MG63 (cell line): ENCODE data around the gene TPRG1. TPM values are rescaled to one million over a fixed set of nuclear protein-coding genes. Genes with fewer than 3 reads are reported as not detected.

ENCODE experiments used
- DNase-seq: peaks from one replicate; pipeline ENCODE4 v3.0.0-alpha.2; 2020
- H3K27me3 ChIP-seq: fragments of 250-450 bp; sonication (Bioruptor Pico); 2 replicates; pipeline ENCODE4 v1.5.1; 2020; ENCODE audit warnings: mild to moderate bottlenecking, moderate library complexity
- H3K36me3 ChIP-seq: fragments of 250-450 bp; sonication (Bioruptor Pico); 2 replicates; pipeline ENCODE4 v1.5.1; 2020; ENCODE audit warnings: mild to moderate bottlenecking, moderate library complexity
- H3K4me3 ChIP-seq: fragments of 250-450 bp; sonication (Bioruptor Pico); 2 replicates; pipeline ENCODE4 v1.5.1; 2020; ENCODE audit warnings: mild to moderate bottlenecking, moderate library complexity
- H3K9me3 ChIP-seq: fragments of 250-450 bp; sonication (Bioruptor Pico); 2 replicates; pipeline ENCODE4 v1.5.1; 2020; ENCODE audit warnings: mild to moderate bottlenecking, moderate library complexity
- total RNA-seq: library from RNA; depleted of rRNA; stranded (reverse); fragments of >200 nt; shearing (Covaris generic); gene quantifications from 2 replicates; pipeline ENCODE4 v1.2.3, GENCODE V29; 2014; ENCODE audit warnings: low replicate concordance

TPRG1 gene
- total RNA-seq, 1 experiment from 2014 or later, result 0.16 TPM

DNA sequence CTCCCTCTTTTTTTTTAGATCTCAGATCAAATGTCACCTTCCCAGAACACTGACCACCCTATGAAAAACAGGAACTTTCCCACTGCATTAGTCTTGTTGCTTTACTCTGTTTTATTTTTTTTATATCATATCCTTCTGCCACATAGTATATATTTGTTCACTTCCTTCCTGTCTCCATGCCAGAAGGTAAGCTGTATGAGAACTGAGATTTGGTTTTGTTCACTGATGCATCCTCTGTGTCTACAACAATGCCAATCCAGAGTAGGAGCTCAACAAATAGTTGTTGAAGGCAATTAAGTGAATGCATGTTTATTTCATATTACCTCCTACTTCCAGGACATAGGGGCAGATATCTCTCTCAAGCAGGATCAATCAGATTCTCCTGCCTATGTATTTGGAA, 114.4 kb downstream of the TPRG1 start:
- no peaks in the 10 kb centered on the region for H3K36me3 ChIP-seq
- no peak for DNase-seq
- H3K27me3 ChIP-seq, result no peaks in the 10 kb centered on the region; the same call in 1 of the 2 replicates
- H3K9me3 ChIP-seq, result no peaks in the 10 kb centered on the region
- no peak overlapping the region for H3K4me3 ChIP-seq

DNA sequence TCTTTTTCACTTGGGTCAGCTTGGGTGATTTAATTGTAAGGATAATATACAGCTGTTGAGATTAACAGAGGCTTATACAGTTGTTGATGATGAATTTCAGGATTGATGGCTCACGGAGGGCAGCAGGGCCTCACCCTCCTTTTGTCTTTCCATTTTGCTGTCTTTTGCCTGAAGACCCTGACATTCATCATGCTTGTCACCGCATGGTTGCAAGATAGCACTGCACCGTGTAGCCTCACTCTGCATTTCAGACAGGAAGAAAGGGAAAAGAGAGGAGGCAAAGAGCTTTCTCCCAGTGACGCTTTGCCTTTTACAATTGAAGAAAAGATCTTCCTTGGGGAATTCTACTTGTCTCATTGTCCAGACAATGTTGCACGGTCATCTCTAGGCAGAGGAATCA, 115.1 kb downstream of the TPRG1 start:
- Histone ChIP-seq H3K4me3 (no peak overlapping the region), H3K27me3 (no peaks in the 10 kb centered on the region; the same call in 1 of the 2 replicates), H3K36me3 (no peaks in the 10 kb centered on the region), H3K9me3 (no peaks in the 10 kb centered on the region)
- DNase-seq, result no peak

DNA sequence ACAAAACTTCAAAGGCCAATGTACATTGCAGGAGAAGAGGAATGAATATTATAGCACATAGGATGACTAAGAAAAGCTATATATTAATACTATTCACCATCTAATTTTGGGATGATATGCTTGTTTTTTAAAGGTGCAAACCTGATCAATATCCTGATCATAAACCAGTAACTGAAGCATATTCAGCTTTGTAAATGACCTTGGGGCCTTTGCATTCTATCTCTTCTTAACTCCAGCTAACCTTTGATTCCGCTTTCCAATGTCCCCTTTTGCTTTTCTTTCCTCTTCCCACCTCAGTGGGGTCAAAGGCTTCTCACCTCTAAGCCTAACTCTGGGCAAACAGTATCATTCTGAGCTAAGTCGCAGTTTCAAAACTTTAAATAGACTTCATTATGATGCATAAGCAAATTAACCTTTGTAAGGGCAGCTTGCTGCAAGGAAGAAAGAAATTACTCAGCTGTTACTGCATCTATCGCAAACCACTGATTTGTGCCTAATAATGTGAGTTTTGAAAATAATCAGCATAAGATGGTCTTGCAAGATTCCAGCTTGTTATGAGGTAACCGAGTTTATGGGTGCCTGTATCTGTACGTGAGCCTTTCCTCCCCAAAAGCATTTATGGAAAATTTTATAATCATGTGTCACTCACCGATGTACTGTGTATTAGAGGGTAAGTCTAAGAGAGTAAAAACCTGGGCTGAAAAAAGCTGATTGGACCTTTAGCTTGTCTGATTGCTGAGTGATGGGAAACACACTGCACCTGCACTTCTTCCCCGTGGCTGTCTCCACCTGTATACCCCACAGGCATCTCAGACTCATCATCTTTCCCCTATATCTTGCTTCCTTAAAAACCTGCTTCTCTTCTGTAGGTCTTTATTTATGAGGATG, 116.8 kb downstream of the TPRG1 start:
- no peak overlapping the region for H3K4me3 ChIP-seq
- no peaks in the 10 kb centered on the region for H3K36me3 ChIP-seq
- H3K27me3 ChIP-seq, result no peaks in the 10 kb centered on the region; the same call in 1 of the 2 replicates
- no peaks in the 10 kb centered on the region for H3K9me3 ChIP-seq
- no peak for DNase-seq

DNA sequence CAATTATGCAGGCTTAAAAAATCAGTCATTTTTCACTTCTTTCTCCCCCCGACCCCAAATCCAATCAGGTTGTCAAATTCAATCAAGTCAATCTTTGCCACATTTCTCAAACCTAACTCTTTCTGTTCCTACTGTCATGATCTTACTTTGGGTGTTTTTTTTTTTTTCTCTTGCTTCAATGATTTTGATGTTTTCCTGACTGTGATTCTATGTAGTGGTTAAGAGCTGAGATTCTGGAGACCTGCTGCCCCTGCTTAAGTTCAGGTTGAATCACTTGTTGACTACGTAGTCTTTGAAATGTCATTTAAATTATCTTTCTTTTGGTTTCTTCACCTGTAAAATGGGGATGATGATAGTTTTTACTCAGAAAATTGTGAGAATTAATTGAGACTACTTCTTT, 117.5 kb downstream of the TPRG1 start:
- Histone ChIP-seq H3K4me3 (no peak overlapping the region), H3K27me3 (no peaks in the 10 kb centered on the region; the same call in 1 of the 2 replicates)
- no peak for DNase-seq

DNA sequence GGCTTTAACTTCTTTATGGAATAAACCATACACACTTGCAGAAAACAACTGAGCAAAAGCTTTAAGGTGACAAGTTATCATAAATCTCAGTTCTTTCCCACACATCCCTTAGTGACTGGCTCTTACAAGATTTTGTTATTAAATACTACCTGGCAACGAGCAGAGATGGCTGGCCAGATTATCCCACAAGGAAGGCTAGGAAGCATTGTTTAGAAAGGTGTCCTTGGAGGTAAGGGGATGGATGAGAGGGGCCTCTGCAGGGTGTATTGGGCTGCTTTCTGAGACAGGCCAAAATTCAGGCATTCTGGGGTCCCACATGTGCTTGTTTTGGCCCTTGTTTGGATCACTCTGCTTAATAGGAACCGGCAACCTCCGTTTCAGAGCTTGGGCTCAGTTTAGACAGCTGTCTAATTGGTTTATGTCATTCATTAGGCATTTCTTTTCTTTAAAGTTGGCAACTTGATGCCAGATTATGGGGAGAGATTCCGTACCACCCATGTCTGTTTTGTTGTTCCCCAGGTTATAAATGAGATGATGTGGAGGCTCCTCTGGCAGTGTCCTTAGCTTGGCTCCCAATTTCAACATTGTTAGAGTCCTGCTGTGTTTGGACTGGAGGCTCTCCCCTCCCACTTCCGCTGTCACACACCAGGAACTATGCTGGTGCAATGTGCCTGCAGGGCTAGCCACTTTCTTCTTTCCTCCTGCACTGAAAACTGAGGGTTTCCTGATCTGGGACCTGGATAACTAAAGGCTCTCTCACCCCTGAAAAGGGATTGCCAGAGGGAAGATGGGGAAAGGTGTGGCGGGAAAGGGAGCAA, 121.1 kb downstream of the TPRG1 start:
- no peaks in the 10 kb centered on the region for H3K36me3 ChIP-seq
- H3K4me3 ChIP-seq, result no peak overlapping the region
- no peaks in the 10 kb centered on the region; the same call in 1 of the 2 replicates for H3K27me3 ChIP-seq
- peak; percentile 81 for DNase-seq
- H3K9me3 ChIP-seq, result no peaks in the 10 kb centered on the region

More for the DNA sequence above, 117.5 kb downstream of the TPRG1 start:
- no peaks in the 10 kb centered on the region for H3K36me3 ChIP-seq
- H3K9me3 ChIP-seq, result no peaks in the 10 kb centered on the region

DNA sequence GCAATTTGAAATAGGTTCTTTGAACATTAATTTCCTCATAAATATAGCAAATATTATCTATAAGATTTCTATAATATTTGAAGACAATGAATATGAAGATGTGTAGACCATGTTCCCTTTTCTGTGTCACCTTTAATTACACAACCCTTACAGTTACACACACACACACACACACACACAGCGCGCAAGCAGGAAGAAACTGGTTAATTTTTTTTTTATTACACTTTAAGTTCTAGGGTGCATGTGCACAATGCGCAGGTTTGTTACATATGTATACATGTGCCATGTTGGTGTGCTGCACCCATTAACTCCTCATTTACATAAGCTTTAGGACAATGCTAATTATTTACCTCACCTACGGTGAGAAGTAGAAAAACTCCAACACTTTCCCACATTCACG, 122.9 kb downstream of the TPRG1 start:
- no peaks in the 10 kb centered on the region; the same call in 1 of the 2 replicates for H3K27me3 ChIP-seq
- no peak for DNase-seq
- no peak overlapping the region for H3K4me3 ChIP-seq
- no peaks in the 10 kb centered on the region for H3K36me3 ChIP-seq
- no peaks in the 10 kb centered on the region for H3K9me3 ChIP-seq

DNA sequence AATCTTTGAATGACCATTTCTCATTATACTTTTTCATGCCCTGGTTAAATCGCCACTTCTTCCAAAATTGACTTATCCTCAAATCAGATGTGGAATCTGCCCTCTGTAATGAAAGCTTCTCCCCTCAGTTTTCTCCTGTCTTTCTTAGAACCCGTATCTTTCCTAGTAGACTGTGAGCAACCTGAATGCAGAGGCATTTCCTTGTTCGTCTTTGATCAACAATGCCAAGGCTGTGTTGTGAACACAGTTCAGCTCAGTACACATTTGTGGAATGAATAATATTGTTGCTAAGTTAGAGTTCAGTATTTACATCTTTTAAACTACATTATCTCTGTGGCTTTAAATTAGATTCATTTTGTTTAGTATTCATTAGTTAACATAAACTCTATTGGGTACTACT, 123.3 kb downstream of the TPRG1 start:
- no peak for DNase-seq
- Histone ChIP-seq H3K4me3 (no peak overlapping the region), H3K36me3 (no peaks in the 10 kb centered on the region), H3K9me3 (no peaks in the 10 kb centered on the region), H3K27me3 (no peaks in the 10 kb centered on the region)

DNA sequence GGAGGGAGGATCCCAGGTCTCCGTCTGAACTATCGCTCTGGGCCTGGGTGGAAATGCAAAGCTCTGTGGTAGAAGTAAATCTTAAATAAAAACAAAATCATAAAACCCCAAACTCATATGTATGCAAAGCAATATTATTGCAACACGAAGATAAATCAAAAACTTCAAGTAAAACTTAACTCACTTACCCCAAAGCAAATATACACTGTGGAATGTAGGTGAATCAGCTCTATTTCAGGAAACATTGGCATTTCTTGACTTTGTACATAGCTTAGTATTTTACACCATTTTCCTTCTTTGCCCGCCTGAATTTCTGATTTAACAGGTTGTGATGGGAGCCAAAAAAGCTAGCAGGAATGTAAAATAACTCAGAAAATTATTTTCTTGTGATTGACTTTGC, 126.2 kb downstream of the TPRG1 start:
- DNase-seq, result no peak
- Histone ChIP-seq H3K27me3 (no peaks in the 10 kb centered on the region), H3K36me3 (no peaks in the 10 kb centered on the region), H3K4me3 (no peak overlapping the region), H3K9me3 (no peaks in the 10 kb centered on the region)

DNA sequence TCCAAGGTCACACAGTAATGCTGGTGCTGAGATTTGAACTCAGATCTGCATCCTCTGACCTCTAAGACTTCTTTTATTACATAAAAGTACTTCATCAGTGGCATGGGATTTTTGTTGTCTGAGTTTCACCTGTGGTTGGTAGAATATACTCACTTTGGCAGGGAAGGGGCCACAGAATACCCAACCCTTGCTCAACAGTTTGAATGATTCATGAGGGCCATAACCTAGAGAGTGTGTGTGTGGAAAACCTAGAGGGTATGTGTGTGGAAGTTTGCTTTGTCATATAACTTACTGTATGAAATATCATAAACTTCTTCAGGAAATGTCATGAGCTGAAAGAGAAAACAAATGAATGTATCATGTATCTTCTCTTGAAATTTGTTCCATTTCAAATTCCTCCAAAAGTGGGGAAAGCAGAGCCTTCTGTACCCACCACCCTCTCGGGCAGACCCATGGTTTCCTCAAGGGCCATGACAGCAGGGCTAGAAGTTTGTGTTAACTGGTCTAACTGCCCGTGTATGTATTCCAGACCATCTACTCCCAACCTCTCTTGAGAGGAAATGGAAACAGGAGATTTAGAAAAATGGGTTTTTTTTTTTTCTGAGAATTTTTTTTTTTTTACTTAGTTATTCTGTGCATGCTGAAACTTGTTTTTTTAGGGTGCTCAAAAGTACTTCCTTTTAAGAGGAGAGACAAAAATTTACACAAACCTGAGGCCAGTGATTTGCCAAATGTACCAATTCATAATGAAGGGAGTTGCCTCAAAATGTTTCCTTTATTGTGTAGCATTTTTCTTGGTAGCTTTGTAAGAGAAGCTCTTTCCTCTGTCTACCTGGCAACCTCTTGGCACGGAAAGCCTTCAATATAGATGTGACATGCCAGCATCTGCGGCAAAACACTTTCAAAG, 127.0 kb downstream of the TPRG1 start:
- DNase-seq, result no peak
- Histone ChIP-seq H3K9me3 (no peaks in the 10 kb centered on the region), H3K4me3 (no peak overlapping the region), H3K27me3 (no peaks in the 10 kb centered on the region), H3K36me3 (no peaks in the 10 kb centered on the region)

DNA sequence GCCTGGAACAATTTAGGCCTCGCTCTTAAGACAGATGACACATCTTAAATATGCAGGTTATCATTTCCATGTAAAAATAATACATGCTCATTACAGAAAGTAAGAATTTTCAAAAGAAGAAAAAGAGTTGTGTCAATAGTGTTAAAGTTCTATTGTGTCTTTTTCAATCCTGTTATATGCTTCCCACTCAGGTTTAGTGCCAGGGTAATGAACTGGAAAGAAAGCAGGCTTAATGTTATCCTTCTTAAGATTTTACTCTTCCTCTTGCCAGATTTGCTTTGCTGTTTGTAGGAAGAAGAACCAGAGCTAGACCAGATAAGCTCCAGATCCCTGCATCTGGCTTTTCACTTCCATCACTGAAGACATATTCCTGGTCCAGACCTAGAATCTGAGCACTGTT, 128.6 kb downstream of the TPRG1 start:
- Histone ChIP-seq H3K36me3 (no peaks in the 10 kb centered on the region), H3K9me3 (no peaks in the 10 kb centered on the region), H3K27me3 (no peaks in the 10 kb centered on the region), H3K4me3 (no peak overlapping the region)
- DNase-seq, result no peak

DNA sequence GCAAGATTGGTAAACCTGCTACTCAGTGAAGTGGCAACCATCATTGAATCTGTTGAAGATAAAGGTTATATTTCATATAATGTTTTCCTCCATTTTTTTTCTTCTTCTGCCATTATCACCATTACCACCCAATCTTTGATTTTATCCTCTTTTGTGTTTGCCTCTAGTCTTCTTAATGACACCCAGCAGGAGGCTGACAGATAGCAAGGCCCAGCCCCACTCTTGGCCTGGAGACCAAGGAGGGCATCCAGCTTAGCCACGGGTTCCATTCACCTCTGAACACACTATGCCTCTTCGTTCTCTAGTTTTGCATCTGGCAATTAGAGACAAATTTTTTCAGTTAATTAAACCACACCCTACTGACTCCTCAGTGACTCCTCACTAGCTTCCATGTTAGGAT, 129.7 kb downstream of the TPRG1 start:
- Histone ChIP-seq H3K27me3 (no peaks in the 10 kb centered on the region), H3K4me3 (no peak overlapping the region), H3K9me3 (no peaks in the 10 kb centered on the region), H3K36me3 (no peaks in the 10 kb centered on the region)
- DNase-seq, result no peak

DNA sequence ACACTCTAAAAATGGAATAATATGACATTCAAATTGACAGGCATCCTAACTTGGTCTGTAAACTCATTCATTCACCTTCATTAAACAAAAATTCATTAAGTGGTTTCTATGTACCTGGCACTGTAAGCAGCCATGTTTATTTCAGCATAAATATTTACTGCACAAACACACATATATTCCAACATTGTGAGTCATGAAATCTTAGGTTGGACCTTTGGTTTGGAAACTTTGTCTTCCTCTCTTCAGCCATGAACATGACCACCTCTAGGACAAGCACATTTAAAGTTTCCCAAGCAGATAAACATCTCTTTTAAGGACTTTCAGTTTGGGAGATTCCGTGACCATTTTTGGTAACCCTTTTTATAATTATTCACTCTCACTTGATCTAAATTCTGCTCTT, 131.8 kb downstream of the TPRG1 start:
- no peaks in the 10 kb centered on the region for H3K9me3 ChIP-seq
- no peak overlapping the region for H3K4me3 ChIP-seq
- no peak for DNase-seq
- no peaks in the 10 kb centered on the region for H3K36me3 ChIP-seq
- H3K27me3 ChIP-seq, result no peaks in the 10 kb centered on the region

DNA sequence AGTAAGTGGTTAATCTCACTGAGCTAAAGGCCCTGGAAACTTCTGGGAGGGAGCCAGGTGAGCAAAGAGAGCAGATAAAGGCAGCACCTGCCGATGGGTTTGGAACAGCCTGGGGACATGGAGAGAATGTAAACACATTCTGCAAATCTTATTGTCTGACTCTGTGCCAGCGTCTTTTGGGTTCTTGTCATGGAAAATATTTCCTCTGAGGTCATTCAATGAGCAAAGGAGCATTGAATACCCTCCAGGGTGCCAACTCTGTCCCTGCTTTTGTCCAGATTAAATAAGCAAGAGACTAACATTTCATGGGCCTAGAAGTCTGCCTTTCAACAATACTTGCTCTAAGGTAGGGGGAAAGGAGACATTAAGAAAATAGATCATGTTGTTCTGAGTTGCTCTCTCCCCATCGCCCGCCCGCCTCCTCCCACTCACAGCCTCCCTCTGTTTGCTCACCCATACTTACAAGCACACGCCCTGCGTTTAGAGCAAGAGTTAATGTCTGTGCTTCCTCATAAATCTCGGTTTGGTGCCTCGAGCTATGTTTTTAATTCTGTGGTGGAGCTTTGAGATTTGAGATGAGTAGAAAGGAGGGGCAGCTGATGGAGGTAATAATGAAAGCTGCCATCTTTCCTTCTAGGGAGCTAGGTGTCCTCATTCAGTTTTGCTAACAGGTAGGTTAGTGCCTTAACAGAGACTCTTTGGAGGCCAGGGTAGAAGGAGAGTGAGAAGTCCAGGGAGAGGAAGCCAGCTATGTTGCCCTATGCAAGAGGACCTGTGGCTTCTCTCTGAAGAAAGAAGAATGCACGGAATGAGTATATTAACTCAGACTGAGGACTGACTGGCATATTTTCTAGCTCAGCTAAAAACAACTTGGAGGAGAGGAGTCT, 132.9 kb downstream of the TPRG1 start:
- H3K4me3 ChIP-seq, result no peak overlapping the region
- H3K36me3 ChIP-seq, result no peaks in the 10 kb centered on the region
- H3K27me3 ChIP-seq, result no peaks in the 10 kb centered on the region
- H3K9me3 ChIP-seq, result no peaks in the 10 kb centered on the region
- DNase-seq, result peak; percentile 82

DNA sequence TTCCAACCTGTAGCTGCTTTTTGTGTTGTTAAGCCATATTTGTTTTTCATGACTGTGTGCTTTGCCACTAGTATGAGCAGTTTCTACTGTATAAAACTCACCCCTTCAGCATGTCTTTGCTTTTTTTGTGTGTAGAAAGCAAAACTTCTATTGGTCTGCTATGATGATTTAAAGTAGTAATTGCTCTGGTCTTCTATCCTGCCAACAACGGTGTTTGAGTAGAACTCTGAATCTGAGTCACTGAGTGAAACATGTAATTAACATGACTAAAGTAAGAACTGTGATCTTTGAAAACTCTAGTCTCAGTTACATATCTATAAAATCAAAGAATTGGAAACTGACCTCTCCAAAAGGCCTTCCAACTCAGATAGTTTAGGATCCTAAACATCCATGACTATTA, 133.6 kb downstream of the TPRG1 start:
- Histone ChIP-seq H3K4me3 (no peak overlapping the region), H3K9me3 (no peaks in the 10 kb centered on the region), H3K27me3 (no peaks in the 10 kb centered on the region), H3K36me3 (no peaks in the 10 kb centered on the region)
- no peak for DNase-seq

DNA sequence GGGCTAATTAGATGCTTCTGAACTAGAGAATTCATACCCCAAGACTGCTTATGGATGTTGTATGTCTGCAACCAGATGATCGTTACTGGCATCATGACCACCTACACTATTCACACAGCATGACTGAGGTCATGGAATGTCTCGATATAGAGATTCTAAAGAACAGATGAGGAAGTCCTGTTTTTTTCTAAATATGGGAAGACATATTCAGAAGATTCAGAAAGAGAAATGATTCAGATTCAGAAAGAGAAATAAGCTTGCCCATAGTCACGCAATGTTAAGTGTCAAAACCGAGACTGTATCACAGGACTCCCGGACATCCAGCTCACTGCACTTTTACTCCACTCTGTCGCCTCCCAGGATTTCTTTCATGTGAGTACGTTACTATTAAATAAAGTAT, 136.2 kb downstream of the TPRG1 start:
- no peaks in the 10 kb centered on the region for H3K27me3 ChIP-seq
- H3K9me3 ChIP-seq, result no peaks in the 10 kb centered on the region
- no peaks in the 10 kb centered on the region for H3K36me3 ChIP-seq
- no peak overlapping the region for H3K4me3 ChIP-seq
- DNase-seq, result no peak

DNA sequence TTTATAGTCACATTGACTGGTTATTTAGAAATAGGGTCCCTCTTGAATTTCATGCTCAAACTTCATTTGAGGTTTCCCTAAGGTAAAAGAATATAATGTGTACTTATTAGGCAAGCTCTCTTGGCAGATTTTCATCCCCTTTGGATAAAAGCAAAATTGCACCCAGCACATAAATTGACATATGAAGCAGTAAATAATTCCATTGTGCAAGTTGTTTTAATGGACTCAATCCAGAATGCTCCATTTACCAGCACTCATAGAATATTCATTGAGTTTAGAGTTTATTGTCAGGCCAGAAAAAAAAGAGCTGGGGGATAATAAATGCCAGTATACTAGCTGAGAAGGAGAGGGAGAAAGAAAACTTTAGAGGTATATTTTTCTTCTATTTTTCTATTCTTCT, 136.8 kb downstream of the TPRG1 start:
- DNase-seq, result no peak
- H3K9me3 ChIP-seq, result no peaks in the 10 kb centered on the region
- no peaks in the 10 kb centered on the region for H3K36me3 ChIP-seq
- no peaks in the 10 kb centered on the region for H3K27me3 ChIP-seq
- H3K4me3 ChIP-seq, result no peak overlapping the region
